HG03565 (cell line): ENCODE data around the gene CFAP299.
"Not testable (repeated sequence)": the region's sequence is repeated elsewhere in the genome, so short reads cannot be mapped to it uniquely, and the experiment has no call there.

Experiments
- ATAC-seq: cut with Tn5 transposase; IDR thresholded peaks from one replicate; pipeline ENCODE4 v1.9.1; 2021; ENCODE audit warnings: mild to moderate bottlenecking, moderate library complexity; ENCODE audit not compliant: unreplicated experiment

CFAP299 gene

DNA sequence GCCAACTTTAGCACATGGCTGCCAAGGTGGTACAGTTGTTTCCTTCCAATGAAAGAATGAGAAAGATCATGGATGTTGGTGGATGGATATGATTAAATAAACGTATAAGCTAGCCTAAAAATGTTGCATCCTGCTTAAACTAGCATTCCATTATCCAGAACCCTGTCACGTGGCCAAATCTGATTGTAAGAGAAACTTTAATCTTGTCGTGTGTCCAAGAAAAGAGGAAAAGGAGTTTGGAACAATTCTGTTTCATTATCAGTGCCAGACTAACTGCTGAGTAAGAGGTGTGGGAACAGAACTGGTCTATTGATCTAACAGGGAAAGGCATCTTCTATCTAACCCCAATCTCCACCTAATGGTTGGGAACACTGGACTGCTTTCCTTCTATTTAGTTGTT lies 369.8 kb downstream of the CFAP299 start:
- no peak for ATAC-seq

DNA sequence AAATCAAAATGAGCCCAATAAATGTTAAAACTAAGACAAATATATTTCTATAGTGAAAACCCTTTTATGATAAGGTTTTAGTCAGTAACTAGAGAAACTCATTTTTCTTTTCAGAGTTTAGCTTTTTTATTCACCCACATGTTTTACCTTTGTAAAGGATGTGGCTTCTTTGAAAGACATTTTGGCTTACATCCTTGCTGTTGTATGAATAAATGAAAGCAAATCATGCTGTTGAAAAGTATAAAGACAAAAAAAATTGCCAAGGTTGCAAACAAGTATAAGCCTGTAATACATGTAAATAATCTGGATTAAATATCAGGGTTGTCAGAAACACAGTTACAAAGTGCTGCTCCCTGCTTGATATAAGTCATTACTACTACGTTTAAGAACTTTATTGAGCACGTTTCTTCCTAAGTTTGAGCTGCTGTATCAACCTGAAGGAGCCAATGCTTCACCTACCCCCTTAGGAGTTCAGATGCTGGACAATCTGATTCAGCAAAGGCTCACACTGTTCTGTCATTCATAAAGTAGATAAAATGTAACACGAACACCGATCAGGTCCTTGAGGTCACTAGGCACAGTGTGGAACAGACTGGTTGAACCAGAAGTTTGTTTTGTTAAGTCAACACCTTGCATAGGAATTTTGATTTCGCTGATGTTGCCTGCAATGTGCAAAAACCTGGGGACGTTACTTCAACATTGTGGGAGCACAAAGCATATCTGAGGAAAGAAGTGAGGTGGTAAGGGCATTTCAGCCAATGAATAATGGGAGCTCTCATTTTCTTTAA lies 373.7 kb downstream of the CFAP299 start:
- no peak for ATAC-seq

DNA sequence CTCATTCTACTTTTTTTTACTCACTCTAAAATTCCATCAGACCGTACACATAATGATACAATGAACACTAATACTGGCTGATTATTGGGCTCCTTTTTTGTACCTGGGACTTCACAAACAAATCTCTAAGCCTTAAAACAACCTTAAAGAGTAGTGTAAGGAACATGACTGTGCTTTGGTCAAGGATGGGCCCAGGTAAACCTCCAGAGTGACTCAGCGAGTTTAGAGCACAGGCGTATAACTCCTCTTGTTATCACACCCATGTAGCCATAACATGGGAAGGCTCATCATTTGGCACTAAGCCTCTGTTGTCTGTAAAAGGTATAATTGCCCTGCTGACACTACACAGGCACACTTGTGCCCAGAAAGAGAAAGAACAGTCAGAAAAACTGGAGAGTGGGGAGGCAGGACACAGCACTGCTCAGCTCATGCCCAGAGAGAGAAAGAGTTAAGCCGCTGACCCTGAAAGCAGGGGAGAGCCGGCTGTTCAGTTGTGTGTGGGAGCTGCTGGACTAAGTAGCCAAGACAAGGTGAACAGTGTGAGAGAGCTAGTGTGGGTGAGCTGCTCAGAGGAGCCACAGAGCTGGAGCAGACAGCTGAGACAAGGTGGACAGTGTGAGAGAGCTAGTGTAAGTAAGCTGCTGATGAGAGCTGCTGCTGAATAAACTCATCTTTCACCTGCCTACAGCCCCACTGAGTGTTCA lies 375.4 kb downstream of the CFAP299 start:
- no peak for ATAC-seq

- no peak for ATAC-seq
These were observed 376.4 kb downstream of the CFAP299 start for GRCh38 chr4:80711956-80712355.

DNA sequence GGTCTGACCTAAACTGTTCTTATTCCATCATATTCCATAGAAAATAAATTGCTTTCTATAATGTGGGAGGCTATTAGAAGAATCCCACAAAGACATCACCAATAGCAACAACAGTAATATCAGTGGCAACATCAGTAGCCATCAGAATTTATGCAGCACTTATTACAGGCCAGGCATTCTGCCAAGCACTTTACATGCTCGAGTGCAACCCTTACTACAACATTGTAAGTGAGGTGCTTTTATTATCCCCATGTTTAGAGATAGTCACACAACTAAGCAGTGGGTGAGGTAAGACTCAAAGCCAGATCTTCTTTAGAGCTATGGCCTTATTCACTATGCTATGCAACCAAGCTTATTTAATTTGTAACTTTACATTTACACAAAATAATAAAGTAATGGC lies 377.9 kb downstream of the CFAP299 start:
- ATAC-seq, result no peak

GRCh38 chr4:80717204-80717603 lies 381.7 kb downstream of the CFAP299 start:
- ATAC-seq, result no peak

GRCh38 chr4:80726471-80726870 lies 390.9 kb downstream of the CFAP299 start:
- no peak for ATAC-seq

- no peak for ATAC-seq
These were observed 394.6 kb downstream of the CFAP299 start for GRCh38 chr4:80730158-80730557.

DNA sequence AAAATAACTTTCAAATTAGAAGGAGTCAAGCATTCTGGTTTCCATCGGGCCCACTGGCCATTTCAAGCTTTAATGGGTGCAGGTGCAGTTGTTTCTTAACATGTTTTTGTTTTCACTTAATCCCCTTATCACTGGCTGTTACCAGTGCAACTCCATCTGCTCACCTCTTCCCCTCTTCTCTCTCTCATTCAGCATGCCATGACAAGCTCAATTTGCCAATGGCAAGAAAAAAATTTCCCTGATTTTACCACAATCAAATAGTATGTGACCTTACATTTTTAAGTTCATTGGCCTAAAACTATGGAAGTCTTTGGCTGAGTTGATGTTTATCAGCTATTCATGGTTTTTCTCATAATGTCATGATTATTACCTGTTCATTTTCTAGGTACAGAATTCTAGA lies 395.9 kb downstream of the CFAP299 start:
- no peak for ATAC-seq

GRCh38 chr4:80732010-80732409 lies 396.5 kb downstream of the CFAP299 start:
- ATAC-seq, result no peak

DNA sequence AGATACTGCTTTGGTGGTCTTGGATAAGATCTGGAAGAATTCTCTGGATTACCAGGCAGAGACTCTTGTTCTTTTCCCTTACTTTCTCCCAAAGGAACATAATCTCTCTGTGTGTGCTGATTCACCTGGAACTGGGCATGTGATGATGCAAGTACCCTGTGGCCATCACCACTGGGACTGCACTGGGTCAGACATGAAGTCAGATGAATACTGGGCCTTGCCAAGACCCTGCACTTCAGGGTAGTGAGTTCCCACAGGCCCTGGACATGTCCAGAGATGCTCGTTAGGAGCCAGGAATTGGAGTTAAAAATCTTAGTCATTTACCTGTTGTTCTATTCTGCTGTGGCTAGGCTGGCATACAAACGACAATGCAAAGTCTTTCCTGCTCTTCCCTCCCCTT lies 404.8 kb downstream of the CFAP299 start:
- no peak for ATAC-seq

DNA sequence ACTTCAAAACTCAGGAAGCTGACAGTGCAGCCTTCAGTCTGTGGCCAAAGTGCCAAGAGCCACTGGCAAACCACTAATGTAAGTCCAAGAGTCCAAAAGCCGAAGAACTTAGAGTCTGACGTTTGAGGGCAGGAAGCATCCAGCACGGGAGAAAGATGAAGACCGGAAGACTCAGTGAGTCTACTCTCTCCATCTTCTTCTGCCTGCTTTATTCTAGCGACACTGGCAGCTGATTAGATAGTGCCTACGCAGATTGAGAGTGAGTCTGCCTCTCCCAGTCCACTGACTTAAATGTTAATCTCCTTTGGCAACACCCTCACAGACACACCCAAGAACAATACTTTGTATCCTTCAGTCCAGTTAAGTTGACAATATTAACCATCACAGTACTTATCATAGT lies 414.0 kb downstream of the CFAP299 start:
- not testable (repeated sequence) for ATAC-seq

GRCh38 chr4:80751200-80751599 lies 415.7 kb downstream of the CFAP299 start:
- no peak for ATAC-seq

DNA sequence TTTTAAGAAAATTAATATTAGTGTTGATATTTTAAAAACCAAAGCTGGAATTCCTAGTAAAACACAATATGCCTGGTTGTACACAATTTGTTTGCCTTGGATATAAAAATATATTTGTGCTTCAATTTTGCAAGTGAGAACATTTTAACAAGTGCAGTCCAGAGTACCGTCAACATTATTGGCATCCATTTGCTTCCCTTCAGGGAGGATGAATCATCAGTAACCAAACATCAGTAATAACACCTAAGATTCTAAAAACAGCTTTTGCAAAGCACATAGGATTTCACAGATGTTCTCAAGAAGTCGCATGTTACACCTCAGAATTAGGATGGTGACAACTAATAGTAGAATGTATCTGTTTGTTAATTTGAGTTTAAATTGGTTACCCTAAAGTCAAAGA lies 432.4 kb downstream of the CFAP299 start:
- ATAC-seq, result no peak

- no peak for ATAC-seq
These were observed 440.6 kb downstream of the CFAP299 start for GRCh38 chr4:80776168-80776567.

GRCh38 chr4:80781431-80781830 lies 445.9 kb downstream of the CFAP299 start:
- no peak for ATAC-seq

- no peak for ATAC-seq
These were observed 451.8 kb downstream of the CFAP299 start for GRCh38 chr4:80787306-80787705.

- ATAC-seq, result no peak
These were observed 453.3 kb downstream of the CFAP299 start for GRCh38 chr4:80788798-80789197.

GRCh38 chr4:80790152-80790551 lies 454.6 kb downstream of the CFAP299 start:
- ATAC-seq, result no peak

- not testable (repeated sequence) for ATAC-seq
These were observed 458.1 kb downstream of the CFAP299 start for GRCh38 chr4:80793660-80794059.

- ATAC-seq, result no peak
These were observed 462.6 kb downstream of the CFAP299 start for GRCh38 chr4:80798082-80798481.

GRCh38 chr4:80800719-80801118 lies 465.2 kb downstream of the CFAP299 start:
- ATAC-seq, result not testable (repeated sequence)
